Fibroblast of the conjunctiva (primary cell): ENCODE results near the gene CETP.
"Not testable (repeated sequence)": the region's sequence is repeated elsewhere in the genome, so short reads cannot be mapped to it uniquely, and the experiment has no call there.

Experiments
- DNase-seq: peaks from one replicate; pipeline ENCODE4 v3.0.0-alpha.2; 2010; ENCODE audit warnings: low read depth

CETP gene

DNA sequence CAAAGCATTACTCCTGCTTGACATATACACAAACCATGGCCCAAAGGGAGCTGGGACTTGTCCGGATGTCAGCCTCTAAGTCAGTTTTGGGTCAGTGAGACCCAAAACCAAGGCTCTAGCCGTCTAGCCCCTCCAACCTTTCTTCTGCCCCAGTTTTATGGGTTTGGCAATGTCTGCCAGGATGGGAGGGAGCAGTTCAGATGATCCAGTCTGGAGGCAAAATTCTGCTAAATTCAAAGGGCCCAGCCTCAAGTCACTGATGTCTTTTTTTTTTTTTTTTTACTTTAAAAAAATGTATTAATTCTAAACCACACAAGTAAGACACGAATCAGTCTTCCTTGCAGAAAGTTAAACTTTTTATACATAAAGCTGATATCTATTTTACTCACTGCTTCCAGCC, 36.2 kb downstream of the CETP start:
- DNase-seq: no peak

DNA sequence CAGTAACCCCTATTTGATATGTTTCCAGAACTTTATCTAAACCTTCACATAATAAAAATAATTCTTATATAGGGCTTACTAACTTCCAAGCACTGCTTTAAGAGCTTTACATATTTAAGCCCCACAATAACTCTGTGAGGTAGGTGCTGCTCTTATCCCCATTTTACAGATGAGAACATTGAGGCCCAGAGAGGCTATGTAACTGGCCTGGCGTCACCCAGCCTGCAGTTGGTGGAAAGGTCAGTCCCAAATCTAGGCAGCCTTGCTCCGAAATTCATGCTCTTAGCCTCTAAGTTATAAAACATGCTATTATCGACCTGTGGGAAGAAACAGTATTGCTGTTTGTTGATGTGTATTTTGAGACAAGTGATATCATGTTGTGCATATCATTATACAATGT, 36.6 kb downstream of the CETP start:
- no peak for DNase-seq

DNA sequence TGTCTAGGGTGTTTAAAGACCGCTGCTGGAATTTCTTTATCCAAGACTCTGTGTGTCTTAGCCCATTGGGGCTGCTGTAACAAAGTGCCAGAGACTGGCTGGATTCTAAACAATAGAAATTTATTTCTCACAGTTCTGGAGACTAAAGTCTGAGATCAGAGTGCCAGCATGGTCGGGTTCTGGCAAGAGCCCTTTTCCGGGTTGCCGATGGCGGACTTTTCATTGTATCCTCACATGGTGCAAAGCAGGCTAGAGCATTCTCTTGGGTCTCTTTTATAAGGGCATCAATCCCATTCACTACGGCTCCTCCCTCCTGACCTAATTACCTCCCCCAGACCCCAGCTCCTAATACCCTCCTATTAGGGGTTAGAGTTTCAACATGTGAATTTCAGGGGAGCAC, 37.1 kb downstream of the CETP start:
- DNase-seq: no peak

DNA sequence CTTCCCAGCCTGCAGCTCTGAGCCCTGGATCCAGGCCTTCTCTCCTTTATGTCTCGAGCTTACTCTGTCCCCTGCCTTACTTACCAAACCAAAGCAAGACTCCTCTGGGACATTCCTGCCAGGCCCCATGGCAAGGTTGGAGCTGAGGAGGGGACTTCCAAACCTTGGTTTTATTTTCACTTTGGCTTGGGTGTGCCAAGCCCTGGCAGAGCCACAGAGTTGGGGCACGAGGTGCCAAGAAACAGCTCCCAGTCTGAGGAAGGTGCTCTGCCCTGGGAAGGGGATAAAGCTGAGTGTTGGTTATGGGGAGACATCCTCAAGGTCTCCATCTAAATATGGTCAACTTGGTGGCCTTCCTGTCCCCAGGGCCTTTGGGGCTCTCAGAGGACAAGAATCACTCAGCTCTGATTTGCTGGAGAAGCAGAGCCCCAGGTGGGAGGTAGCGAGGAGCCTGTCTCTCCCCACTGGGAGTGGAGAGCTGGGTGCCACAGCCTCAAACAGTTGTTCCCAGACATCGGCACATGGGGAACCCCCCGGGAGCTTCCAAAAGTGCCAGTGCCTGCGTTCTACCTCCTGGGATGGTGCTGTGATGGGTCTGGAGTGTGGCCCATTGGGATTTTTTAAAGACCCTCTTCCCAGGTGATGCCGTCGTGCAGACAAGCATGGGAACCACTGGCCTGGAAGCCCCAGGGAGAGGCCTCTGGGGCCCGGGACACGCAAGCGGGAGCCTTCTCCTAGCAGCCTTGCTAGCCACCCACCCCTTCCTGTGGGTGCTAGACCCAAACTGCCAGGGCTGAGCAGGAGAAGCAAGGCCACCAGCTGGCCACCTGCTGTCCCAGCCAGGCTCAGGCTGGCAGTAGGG, 37.9 kb downstream of the CETP start:
- DNase-seq: no peak

GRCh38 chr16:57000271-57001025, 38.7 kb downstream of the CETP start:
- peak; percentile 72 for DNase-seq

DNA sequence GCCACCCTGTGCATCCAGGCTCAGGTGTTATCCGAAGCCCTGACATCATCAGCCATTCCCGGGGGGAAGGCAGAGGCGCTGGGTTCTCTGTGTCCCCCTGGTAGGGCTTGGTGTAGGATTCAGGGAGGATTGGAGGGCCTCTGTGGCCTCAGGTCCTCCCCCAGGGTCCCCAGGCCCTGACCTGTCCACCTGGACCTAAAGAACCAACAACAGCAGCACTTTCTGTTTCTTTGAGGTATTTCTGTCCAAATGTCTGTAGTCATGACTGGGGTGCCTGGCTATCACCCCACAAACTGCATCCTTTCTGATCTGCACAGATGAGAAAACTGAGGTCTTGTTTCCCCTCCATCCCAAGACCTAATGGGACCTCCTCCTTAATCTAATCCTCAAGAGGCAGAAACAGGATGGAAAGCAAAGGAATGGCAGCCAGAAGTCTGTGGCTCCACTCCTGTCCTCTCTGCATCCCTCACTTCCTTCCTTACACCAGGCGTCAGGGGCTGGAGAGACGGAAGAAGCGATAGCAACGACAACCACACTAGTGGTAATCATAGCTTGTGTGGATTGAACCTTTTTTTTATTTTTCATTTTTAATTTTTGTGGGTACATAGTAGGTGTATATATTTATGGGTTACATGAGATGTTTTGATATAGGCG, 39.4 kb downstream of the CETP start:
- no peak for DNase-seq

GRCh38 chr16:57003439-57004386, 42.0 kb downstream of the CETP start:
- DNase-seq: no peak

- no peak for DNase-seq
Observed at GRCh38 chr16:57004387-57005250, 42.9 kb downstream of the CETP start.

DNA sequence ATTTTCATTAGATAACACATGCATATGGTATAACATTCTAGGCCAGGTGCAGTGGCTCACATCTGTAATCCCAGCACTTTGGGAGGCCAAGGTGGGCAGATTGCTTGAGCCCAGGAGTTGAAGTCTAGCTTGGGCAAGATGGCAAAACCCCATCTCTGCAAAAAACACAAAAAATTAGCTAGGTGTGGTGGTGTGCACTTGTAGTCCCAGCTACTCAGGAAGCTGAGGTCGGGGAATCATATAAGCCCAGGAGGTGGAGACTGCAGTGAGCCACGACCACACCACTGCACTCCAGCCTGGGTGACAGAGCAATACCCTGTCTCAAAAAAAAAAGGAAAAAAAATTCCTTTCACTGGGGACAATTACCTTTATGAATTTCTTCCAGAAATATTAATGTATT, 43.8 kb downstream of the CETP start:
- DNase-seq: not testable (repeated sequence)

DNA sequence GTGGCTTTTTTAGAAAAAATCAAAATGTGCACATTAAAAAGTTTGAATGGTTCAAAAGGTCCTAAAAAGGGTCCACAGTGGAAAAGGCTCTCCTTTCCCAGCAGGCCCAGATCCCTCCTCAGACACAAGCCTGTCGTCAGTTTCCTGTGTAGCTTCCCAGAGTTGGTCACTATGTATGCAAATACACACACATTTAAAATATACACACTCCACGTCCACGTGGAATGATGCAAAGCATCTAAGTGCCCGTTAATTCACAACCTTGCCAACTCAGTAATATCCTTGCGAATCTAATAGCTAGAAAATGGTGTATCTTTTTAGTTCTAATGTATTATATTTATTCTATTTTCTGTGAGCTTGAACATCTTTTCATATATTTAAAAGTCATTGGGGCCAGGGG, 45.3 kb downstream of the CETP start:
- no peak for DNase-seq

GRCh38 chr16:57007530-57007929, 45.8 kb downstream of the CETP start:
- DNase-seq: no peak

GRCh38 chr16:57008440-57008839, 46.7 kb downstream of the CETP start:
- no peak for DNase-seq

DNA sequence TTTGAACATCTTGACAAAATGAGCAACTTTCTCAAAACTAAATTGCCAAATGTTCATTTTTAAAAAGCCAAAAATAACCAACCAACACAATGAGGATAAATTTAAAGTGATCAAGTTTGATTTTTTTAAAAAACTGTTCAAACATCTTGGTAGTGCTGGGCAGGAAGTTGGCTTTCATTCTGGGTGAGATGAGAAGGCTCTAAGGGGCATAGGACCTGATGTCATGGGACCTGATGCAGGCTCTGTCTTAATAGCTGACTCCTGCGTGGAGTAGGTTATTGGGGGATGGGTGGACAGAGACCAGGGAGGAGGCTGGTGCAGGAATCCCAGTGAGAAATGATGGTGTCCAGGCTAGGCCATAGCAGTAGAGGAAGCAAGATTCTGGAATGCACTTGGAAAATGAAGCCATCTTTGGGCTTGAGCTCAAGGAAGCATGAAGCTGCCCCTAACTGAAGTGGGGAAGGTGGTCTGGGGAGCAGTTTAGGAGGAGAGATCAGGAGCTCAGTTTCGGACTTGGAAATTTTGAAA, 48.0 kb downstream of the CETP start:
- DNase-seq: no peak

DNA sequence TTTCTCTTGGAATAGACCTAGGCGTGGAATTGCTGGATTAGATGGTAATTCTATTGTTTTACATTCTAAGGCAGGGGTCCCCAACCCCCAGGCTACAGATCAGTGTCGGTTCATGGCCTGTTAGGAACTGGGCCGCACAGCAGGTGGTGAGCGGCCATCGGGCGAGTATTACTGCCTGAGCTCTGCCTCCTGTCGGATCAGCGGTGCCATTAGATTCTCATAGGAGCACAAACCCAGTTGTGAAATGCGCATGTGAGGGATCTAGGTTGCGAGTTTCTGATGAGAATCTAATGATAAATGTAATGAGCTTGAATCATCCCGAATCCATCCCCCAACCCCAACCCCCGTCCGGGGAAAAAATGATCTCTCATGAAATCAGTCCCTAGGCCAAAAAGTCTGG, 50.6 kb downstream of the CETP start:
- DNase-seq: no peak

DNA sequence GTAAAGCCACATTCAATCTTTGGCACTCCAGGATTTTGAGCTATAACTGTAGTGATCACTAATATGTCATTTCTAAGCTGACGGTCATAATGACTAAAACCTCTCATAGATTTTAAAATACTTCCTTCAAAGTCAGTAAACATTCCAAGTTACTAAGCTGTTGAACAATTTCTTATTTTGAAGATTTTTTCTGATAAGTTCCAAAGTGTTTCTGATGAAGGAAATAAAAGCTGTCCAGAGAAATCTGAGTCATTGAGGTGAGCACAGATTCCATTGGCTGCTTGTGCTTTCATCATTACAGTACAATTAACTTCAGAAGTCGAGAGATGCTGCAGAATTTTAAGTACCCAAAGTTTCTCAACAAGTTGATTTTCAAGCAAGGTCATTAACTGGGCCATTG, 51.5 kb downstream of the CETP start:
- no peak for DNase-seq

GRCh38 chr16:57013902-57014301, 52.2 kb downstream of the CETP start:
- DNase-seq: no peak

DNA sequence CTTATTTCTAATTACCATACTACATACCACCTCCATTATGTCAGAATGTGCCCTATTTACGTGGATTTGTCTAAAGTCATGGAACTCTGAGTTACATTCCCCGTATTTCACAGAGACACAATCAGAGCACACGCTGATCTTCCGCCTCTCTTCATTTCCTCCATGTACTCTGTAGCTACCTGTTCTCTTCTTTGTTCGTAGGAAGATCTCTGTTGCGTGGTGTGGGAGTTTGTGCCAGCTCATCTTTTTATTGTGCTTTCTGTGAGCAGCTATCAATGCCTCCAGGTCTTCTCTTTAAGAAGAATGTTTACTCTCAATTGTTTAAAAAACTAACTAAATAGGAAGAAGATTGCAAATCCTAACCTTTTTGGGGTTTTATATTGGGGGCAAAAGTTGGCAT, 54.6 kb downstream of the CETP start:
- no peak for DNase-seq

- no peak for DNase-seq
Observed at GRCh38 chr16:57016831-57017230, 55.1 kb downstream of the CETP start.

DNA sequence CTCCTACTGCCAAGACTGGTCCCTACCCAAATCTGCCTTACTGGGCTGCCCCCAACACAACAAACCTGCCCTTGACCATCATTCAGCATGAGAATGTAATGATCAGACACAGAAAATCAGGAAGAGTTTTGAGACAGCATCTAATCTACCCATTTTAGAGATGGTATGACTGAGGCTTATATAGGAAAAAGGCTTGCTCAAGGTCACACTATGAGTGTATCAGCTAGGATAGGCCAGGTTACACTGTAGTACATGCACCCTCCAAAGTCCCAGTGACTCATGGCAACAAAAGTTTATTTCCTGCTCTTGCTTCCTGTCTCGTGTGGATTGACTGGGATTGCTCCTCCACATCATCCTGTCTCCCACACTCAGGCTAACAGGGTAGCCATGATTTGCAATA, 55.5 kb downstream of the CETP start:
- DNase-seq: no peak

DNA sequence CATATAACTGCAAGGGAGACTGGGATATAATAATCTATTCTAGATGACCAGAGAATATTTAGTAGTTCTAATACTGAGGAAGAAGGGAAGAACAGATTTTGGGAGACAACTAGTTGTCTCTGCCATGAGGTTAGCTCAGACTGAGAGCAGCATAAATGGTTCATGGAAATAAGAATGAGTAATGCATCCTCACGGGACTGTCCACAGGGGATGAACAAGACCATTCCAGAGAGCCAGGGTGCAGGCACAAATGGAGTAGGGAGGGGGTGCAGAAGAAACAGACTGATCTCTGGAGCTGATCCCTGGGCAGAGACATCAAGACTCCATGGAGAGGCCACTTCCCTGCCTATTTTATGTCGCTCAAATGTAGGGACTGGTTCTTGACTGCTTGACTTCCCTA, 58.0 kb downstream of the CETP start:
- no peak for DNase-seq

DNA sequence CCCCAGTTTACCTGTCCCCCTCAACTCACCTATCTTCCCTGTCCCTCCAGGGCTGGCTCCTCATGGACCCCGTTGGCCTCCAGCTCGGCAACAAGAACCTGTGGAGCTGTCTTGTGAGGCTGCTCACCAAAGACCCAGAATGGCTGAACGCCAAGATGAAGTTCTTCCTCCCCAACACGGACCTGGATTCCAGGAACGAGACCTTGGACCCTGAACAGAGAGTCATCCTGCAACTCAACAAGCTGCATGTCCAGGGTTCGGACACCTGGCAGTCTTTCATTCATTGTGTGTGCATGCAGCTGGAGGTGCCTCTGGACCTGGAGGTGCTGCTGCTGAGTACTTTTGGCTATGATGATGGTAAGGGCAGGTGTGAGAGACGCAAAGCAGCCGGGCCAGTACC, 58.9 kb downstream of the CETP start:
- DNase-seq: no peak
